ENCODE results near the gene ANO4. TPM values are rescaled to one million over a fixed set of nuclear protein-coding genes. Genes with fewer than 3 reads are reported as not detected.

The ANO4 gene
- total and polyA plus RNA-seq, 2 of the 8 experiments (the other 6 are each of a cell fraction or from before 2014, with no cell fraction given), result 1.1 to 3.4 TPM

GRCh38 chr12:101173197-101173749 is 378.7 kb downstream of the ANO4 start:
- H2BK20ac ChIP-seq (ENCODE audit: low read length), result no peak overlapping the region
- no peak overlapping the region for H3K4me2 ChIP-seq (ENCODE audit: insufficient read depth in 1 of 2, low read depth in 2 of 2, low read length in 2 of 2)
- H4K20me1 ChIP-seq (replicated peaks in 1 of 2; ENCODE audit: control insufficient read depth in 1 of 2, insufficient read depth in 2 of 2, low read length in 2 of 2), result no peaks in the 10 kb centered on the region
- H3K27me3 ChIP-seq (replicated peaks in 1 of 4; ENCODE audit: control insufficient read depth in 3 of 4, extremely low read depth in 1 of 4, insufficient read depth in 3 of 4, low read length in 3 of 4), result no peaks in the 10 kb centered on the region
- H3K4ac ChIP-seq (replicated peaks; ENCODE audit: insufficient read length, low read depth, low read length), result no peak overlapping the region
- FAIRE-seq (no peak), DNase-seq (ENCODE audit: low read depth in 1 of 2, low spot score in 2 of 2) (no peak)
- H4K91ac ChIP-seq (replicated peaks; ENCODE audit: insufficient read length, low read length), result no peak overlapping the region
- H3K18ac ChIP-seq (ENCODE audit: extremely low read depth, low read length), result no peak overlapping the region
- POLR2A ChIA-PET (ENCODE audit: partially characterized antibody), result no interaction called here
- WGBS, 2 experiments (ENCODE audit: extremely low coverage in 1 of 2, insufficient coverage in 1 of 2, insufficient read length in 1 of 2, insufficient replicate concordance in 2 of 2, low coverage in 1 of 2, low lambda C conversion rate in 2 of 2, missing lambda C conversion rate in 1 of 2), result 100% methylated on average over 7 of the region's 7 CpGs; no CpG with 5 or more reads in 1 of the 2 experiments
- H2BK12ac ChIP-seq (ENCODE audit: low read depth, low read length), result peak overlapping the region; percentile 55; the same call in 1 of the 2 replicates
- no peak for TF ChIP-seq CHD2 (IDR thresholded peaks at IDR 0.05; ENCODE audit: low read length)
- no peak for TF ChIP-seq EZH2 (IDR thresholded peaks at IDR 0.05; ENCODE audit: low read depth, low read length, severe bottlenecking)
- no peak for TF ChIP-seq CTBP2 (IDR thresholded peaks at IDR 0.05; ENCODE audit: borderline replicate concordance, insufficient read depth, insufficient read length, low read length)
- no peak for TF ChIP-seq EP300 (IDR thresholded peaks at IDR 0.05; ENCODE audit: borderline replicate concordance in 1 of 2, low read depth in 2 of 2, low read length in 2 of 2)
- no peak for TF ChIP-seq EGR1 (IDR thresholded peaks at IDR 0.05; ENCODE audit: borderline replicate concordance, low read depth, low read length)
- H2AK5ac ChIP-seq (ENCODE audit: low read depth, low read length), result no peak overlapping the region
- H3K9me3 ChIP-seq (ENCODE audit: insufficient read depth in 2 of 2, low read depth in 1 of 2, low read length in 1 of 2), result no peaks in the 10 kb centered on the region
- no peaks in the 10 kb centered on the region for H3K4me1 ChIP-seq (replicated peaks in 1 of 4; ENCODE audit: control insufficient read depth in 3 of 4, insufficient read depth in 4 of 4, low read length in 3 of 4)
- no peaks in the 10 kb centered on the region for H3K79me2 ChIP-seq (ENCODE audit: control insufficient read depth in 1 of 2, insufficient read depth in 2 of 2, low read length in 2 of 2)
- no peak overlapping the region for H3K56ac ChIP-seq (replicated peaks; ENCODE audit: insufficient read length, low read depth, low read length)
- no peaks in the 10 kb centered on the region for H3K36me3 ChIP-seq (ENCODE audit: control insufficient read depth in 2 of 4, insufficient read depth in 4 of 4, low read length in 3 of 4)
- no peak overlapping the region for H3K27ac ChIP-seq (ENCODE audit: low read depth, low read length)
- H3K23ac ChIP-seq (ENCODE audit: insufficient read length), result no peak overlapping the region
- no peak overlapping the region for H3K4me3 ChIP-seq (ENCODE audit: extremely low read depth in 1 of 4, insufficient read depth in 2 of 4, low read depth in 3 of 4, low read length in 4 of 4)
- H4K5ac ChIP-seq (ENCODE audit: insufficient read length, low read depth, low read length), result no peak overlapping the region
- H2AFZ ChIP-seq (ENCODE audit: low read length), result peak overlapping the region; percentile 48; the same call in 1 of the 2 replicates
- no peak overlapping the region for H4K8ac ChIP-seq (ENCODE audit: extremely low read depth, insufficient read depth, low read length)
- no peaks in the 10 kb centered on the region for H3K23me2 ChIP-seq (ENCODE audit: low read depth, low read length)
- CTCF ChIA-PET (ENCODE audit: partially characterized antibody), result interaction anchor here (0.6 to 4.1 kb wide), 24 partner anchors 9 to 360 kb away, joined by 3 to 56 read pairs (median 4); no protein-coding TSS in a partner anchor
- 0 out of 2 replicates have a peak overlapping the region, but pooled peaks have one; percentile 13 for H2BK5ac ChIP-seq (ENCODE audit: low read depth, low read length)
- H3K14ac ChIP-seq (ENCODE audit: insufficient read length), result no peak overlapping the region
- no peak overlapping the region for H2BK120ac ChIP-seq (replicated peaks; ENCODE audit: low read depth, low read length)
- H3K79me1 ChIP-seq (ENCODE audit: low read depth, low read length), result no peaks in the 10 kb centered on the region
- H3K9ac ChIP-seq (replicated peaks in 1 of 4; ENCODE audit: extremely low read depth in 1 of 4, low read depth in 3 of 4, low read length in 3 of 4), result no peak overlapping the region; a peak in 1 of 7 replicates
- no peak overlapping the region for H2BK15ac ChIP-seq (ENCODE audit: low read length)
